Measurements from ENCODE around the gene EFCAB8.
A peak's percentile ranks its signal among the peaks of the same experiment; 100 is the strongest.

Gene EFCAB8

DNA sequence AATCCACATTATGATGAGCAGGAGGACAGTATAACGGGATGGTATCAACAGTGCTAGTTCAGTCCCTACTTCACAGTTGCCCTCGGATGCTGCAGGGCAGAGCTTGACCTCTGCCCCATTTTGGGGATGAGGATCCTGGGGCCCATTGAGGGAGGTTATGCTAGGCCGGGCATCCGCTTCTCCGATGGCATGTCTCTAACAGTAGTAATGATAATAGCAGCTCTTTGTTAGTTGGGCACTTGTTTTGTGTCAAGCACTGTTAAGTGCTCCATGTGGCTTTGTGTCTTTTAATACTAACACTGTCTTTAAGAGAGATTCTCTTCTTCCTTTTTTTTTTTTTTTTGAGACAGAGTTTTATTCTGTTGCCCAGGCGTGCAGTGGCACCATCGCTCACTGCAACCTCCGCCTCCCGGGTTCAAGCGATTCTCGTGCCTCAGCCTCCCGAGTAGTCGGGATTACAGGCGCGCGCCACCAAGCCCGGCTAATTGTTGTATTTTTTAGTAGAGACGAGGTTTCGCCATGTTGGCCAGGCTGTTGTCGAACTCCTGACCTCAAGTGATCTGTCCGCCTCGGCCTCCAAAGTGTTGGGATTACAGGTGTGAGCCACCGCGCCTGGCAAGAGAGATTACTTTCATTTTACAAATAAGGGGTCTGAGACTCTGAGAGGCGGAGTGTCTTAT is 37.9 kb upstream of the EFCAB8 start:
- Histone ChIP-seq H3K27ac (no peak overlapping the region), H3K4me3 (ENCODE audit: low read depth, low read length) (peak overlapping the region; percentile 95), H3K36me3 (replicated peaks) (no peaks in the 10 kb centered on the region), H3K27me3 (replicated peaks) (no peaks in the 10 kb centered on the region)
- in situ Hi-C loops (cut with HindIII; ENCODE audit: low pct_ligation_motif_present, low sequenced_read_pairs) = no loop called here
- DNase-seq = no peak
- TF ChIP-seq, protein P1, sequence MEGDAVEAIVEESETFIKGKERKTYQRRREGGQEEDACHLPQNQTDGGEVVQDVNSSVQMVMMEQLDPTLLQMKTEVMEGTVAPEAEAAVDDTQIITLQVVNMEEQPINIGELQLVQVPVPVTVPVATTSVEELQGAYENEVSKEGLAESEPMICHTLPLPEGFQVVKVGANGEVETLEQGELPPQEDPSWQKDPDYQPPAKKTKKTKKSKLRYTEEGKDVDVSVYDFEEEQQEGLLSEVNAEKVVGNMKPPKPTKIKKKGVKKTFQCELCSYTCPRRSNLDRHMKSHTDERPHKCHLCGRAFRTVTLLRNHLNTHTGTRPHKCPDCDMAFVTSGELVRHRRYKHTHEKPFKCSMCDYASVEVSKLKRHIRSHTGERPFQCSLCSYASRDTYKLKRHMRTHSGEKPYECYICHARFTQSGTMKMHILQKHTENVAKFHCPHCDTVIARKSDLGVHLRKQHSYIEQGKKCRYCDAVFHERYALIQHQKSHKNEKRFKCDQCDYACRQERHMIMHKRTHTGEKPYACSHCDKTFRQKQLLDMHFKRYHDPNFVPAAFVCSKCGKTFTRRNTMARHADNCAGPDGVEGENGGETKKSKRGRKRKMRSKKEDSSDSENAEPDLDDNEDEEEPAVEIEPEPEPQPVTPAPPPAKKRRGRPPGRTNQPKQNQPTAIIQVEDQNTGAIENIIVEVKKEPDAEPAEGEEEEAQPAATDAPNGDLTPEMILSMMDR (IDR thresholded peaks at IDR 0.05; ENCODE audit: low read depth, low read length, missing control alignments) = no peak

DNA sequence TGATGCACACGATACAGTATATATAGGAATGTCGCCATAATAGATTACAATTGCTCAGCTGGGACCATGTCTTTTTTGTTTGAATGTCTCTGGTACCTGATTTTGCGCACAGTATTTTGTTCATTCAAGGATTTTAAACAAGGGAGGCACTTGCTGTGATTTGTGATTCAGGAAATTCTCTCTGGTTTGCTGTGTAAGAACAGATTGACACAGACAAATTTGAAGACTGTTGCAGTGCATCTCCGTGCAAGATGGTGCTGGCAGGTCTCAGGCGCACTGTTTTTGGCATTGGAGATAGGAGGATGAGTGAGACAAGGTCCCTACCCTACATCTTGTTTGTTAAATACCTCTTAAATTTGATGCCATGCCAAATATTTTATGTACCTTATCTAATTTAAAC is 36.5 kb upstream of the EFCAB8 start:
- DNase-seq = no peak
- H3K4me3 ChIP-seq (ENCODE audit: low read depth, low read length) = no peak overlapping the region
- in situ Hi-C loops (cut with HindIII; ENCODE audit: low pct_ligation_motif_present, low sequenced_read_pairs) = no loop called here
- TF ChIP-seq, protein P1 (IDR thresholded peaks at IDR 0.05; ENCODE audit: low read depth, low read length, missing control alignments) = no peak
- peaks cover 8% of the 10 kb centered on the region for H3K36me3 ChIP-seq (replicated peaks)
- no peak overlapping the region for H3K27ac ChIP-seq
- H3K27me3 ChIP-seq (replicated peaks) = no peaks in the 10 kb centered on the region

DNA sequence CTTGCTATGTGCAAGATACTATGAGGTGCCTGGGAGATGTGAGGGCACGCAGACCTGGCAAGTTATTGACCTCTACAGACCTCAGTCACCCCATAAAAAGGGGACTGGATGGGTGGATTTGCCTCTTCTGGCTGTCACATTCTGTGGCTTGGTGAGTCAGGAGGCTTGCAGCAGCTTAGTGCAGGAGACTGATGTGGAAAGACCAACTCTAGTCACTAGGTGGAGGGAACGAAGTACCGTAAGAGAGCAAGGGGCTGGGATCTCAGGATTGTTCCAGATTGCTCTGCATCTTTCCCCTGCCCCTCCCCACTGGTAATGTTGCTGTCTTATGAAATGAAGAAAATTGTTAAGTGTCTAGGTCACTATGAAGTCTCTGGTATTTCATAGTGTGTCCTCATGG is 35.6 kb upstream of the EFCAB8 start:
- in situ Hi-C loops (cut with HindIII; ENCODE audit: low pct_ligation_motif_present, low sequenced_read_pairs) = no loop called here
- TF ChIP-seq, protein P1 (IDR thresholded peaks at IDR 0.05; ENCODE audit: low read depth, low read length, missing control alignments) = peak; percentile 52
- H3K4me3 ChIP-seq (ENCODE audit: low read depth, low read length) = no peak overlapping the region
- H3K36me3 ChIP-seq (replicated peaks) = peaks cover 14% of the 10 kb centered on the region
- DNase-seq = peak; percentile 68
- no peaks in the 10 kb centered on the region for H3K27me3 ChIP-seq (replicated peaks)
- peak overlapping the region; percentile 53 for H3K27ac ChIP-seq

DNA sequence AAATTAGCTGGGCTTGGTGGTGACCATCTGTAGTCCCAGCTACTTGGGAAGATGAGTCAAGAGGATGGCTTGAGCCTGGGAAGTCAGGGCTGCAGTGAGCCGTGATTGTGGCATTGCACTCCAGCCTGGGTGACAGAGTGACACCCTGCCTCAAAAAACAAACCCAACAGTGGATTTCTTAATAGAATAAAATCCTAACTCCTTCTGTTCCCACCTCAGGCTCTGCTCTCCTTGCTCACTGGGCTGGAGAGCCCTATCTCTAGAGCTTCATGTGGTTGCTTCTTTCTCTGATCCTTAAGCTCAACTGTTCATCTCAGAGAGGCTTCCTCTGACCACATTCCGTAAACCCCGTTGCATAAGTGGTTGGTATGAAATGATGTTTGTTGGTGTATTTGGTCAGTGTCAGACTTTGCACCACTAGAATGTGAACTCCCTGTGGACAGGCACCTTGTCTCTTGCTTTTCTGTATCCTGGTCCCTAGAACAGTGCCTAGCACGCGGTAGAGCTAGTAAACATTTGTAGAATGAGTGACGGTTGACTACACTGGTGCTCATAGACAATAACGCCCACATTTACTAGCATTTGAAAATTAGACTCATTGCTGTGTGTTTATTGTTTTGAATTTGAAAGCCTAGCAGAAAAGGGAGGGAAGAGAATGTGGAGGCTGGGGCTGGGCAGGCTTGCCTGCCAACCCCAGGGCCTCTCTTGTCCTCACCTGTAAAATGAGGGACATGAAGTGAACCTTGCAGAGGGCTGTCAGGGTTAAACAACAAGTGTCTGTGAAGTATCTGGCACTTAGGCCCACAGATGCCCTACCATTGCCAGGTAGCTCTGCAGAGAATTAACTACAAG is 34.8 kb upstream of the EFCAB8 start:
- in situ Hi-C loops (cut with HindIII; ENCODE audit: low pct_ligation_motif_present, low sequenced_read_pairs) = no loop called here
- H3K4me3 ChIP-seq (ENCODE audit: low read depth, low read length) = no peak overlapping the region
- no peaks in the 10 kb centered on the region for H3K27me3 ChIP-seq (replicated peaks)
- TF ChIP-seq, protein P1 (IDR thresholded peaks at IDR 0.05; ENCODE audit: low read depth, low read length, missing control alignments) = no peak
- peaks cover 19% of the 10 kb centered on the region for H3K36me3 ChIP-seq (replicated peaks)
- no peak for DNase-seq
- peak overlapping the region; percentile 53 for H3K27ac ChIP-seq

DNA sequence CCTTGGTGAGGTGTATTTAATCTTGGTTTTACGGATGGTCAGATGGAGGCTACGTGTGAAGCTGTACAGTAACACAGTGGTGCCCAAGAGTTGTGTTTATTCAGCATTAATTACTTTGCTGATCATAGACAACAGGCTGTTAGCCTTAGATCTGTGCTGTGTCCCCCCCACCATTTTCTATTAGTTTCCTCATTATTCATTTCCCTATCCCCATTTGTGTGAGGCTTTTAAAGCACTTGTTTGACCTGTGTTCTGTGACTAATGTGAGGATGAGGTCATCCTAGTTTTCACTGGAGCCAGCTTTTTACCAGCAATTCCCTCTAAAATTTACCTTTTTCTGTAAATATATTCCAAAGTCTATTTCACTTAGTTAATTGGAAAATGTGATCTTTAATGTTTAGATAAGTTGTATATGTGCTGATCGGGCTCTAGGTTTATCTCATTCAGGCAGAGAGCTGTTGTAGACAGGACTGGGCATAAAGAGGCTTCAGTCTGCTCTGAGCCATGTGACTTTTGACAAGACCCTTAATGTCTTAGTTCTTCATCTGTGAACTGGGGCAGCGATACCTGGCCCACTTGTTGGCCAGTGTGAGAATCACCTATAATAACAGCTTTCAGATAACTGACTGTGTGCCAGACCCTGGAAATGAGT is 30.6 kb upstream of the EFCAB8 start:
- Histone ChIP-seq H3K27ac (no peak overlapping the region), H3K27me3 (replicated peaks) (no peaks in the 10 kb centered on the region), H3K36me3 (replicated peaks) (peaks cover 27% of the 10 kb centered on the region), H3K4me3 (ENCODE audit: low read depth, low read length) (no peak overlapping the region)
- TF ChIP-seq, protein P1 (IDR thresholded peaks at IDR 0.05; ENCODE audit: low read depth, low read length, missing control alignments) = no peak
- in situ Hi-C loops (cut with HindIII; ENCODE audit: low pct_ligation_motif_present, low sequenced_read_pairs) = no loop called here
- DNase-seq = no peak
